H9 (cell line): Measurements from ENCODE around the gene CYB5A. TPM values are rescaled to one million over a fixed set of nuclear protein-coding genes. Genes with fewer than 3 reads are reported as not detected.

Source experiments
- DNase-seq: peaks from one replicate; pipeline ENCODE4 v3.0.0-alpha.2; 2017
- H2AFZ ChIP-seq: one replicate; pipeline ENCODE4 v1.6.1; 2013; ENCODE audit warnings: mild to moderate bottlenecking, low read length, control low read depth, moderate library complexity
- H2AK5ac ChIP-seq: 2 replicates; pipeline ENCODE4 v1.6.1; 2013; ENCODE audit warnings: low read length, control low read depth, mixed read lengths; ENCODE audit not compliant: insufficient read length
- H2BK120ac ChIP-seq: one replicate; pipeline ENCODE4 v1.6.1; 2013; ENCODE audit warnings: low read depth, mild to moderate bottlenecking, low read length, control low read depth, inconsistent platforms; ENCODE audit not compliant: poor library complexity, severe bottlenecking
- H2BK12ac ChIP-seq: 2 replicates; pipeline ENCODE4 v1.6.1; 2013; ENCODE audit warnings: low read length, control low read depth, mixed read lengths, low read depth; ENCODE audit not compliant: insufficient read length
- H2BK15ac ChIP-seq: 2 replicates; pipeline ENCODE4 v1.6.1; 2013; ENCODE audit warnings: low read depth, low read length, control low read depth
- H2BK20ac ChIP-seq: one replicate; pipeline ENCODE4 v1.6.1; 2013; ENCODE audit warnings: low read depth, mild to moderate bottlenecking, low read length, control low read depth, inconsistent platforms; ENCODE audit not compliant: poor library complexity, severe bottlenecking
- H2BK5ac ChIP-seq: 2 replicates; pipeline ENCODE4 v1.6.1; 2013; ENCODE audit warnings: low read length, control low read depth, mixed read lengths; ENCODE audit not compliant: insufficient read length
- H3K14ac ChIP-seq: 2 replicates; pipeline ENCODE4 v1.6.1; 2013; ENCODE audit warnings: low read length, control low read depth; ENCODE audit not compliant: insufficient read depth
- H3K18ac ChIP-seq: 2 replicates; pipeline ENCODE4 v1.6.1; 2013; ENCODE audit warnings: low read depth, mild to moderate bottlenecking, mixed read lengths, low read length, control low read depth; ENCODE audit not compliant: insufficient read length
- H3K23ac ChIP-seq: 2 replicates; pipeline ENCODE4 v1.6.1; 2013; ENCODE audit warnings: low read length, control low read depth, mixed read lengths, low read depth; ENCODE audit not compliant: insufficient read length
- H3K23me2 ChIP-seq: 2 replicates; pipeline ENCODE4 v1.6.1; 2013; ENCODE audit warnings: low read depth, mild to moderate bottlenecking, mixed read lengths, low read length, control low read depth; ENCODE audit not compliant: insufficient read length, poor library complexity, severe bottlenecking
- H3K27ac ChIP-seq: 2 replicates; pipeline ENCODE4 v1.5.1; 2013; ENCODE audit warnings: low read length, control low read depth, mixed read lengths, low read depth; ENCODE audit not compliant: insufficient read length
- H3K27me3 ChIP-seq: 2 replicates; pipeline ENCODE4 v1.6.1; 2013; ENCODE audit warnings: low read length, control low read depth, inconsistent platforms; ENCODE audit not compliant: insufficient read depth
- H3K4ac ChIP-seq: 2 replicates; pipeline ENCODE4 v1.6.1; 2013; ENCODE audit warnings: low read depth, mild to moderate bottlenecking, control low read depth, inconsistent platforms, low read length, moderate library complexity
- H3K4me1 ChIP-seq: 2 replicates; pipeline ENCODE4 v1.6.1; 2013; ENCODE audit warnings: low read length, control low read depth, inconsistent platforms; ENCODE audit not compliant: insufficient read depth
- H3K4me2 ChIP-seq: 2 replicates; pipeline ENCODE4 v1.6.1; 2013; ENCODE audit warnings: low read length, control low read depth, mixed read lengths; ENCODE audit not compliant: insufficient read length, insufficient read depth
- H3K56ac ChIP-seq: 2 replicates; pipeline ENCODE4 v1.6.1; 2013; ENCODE audit warnings: low read depth, mild to moderate bottlenecking, mixed read lengths, low read length, control low read depth; ENCODE audit not compliant: insufficient read length
- H3K79me1 ChIP-seq: 2 replicates; pipeline ENCODE4 v1.6.1; 2013; ENCODE audit warnings: low read depth, mild to moderate bottlenecking, moderate library complexity, low read length, control low read depth, inconsistent platforms; ENCODE audit not compliant: insufficient read depth, poor library complexity, severe bottlenecking
- H3K79me2 ChIP-seq: 2 replicates; pipeline ENCODE4 v1.6.1; 2013; ENCODE audit warnings: low read length, control low read depth, inconsistent platforms; ENCODE audit not compliant: insufficient read depth
- H3K9ac ChIP-seq: 2 replicates; pipeline ENCODE4 v1.6.1; 2013; ENCODE audit warnings: low read length, control low read depth, mixed read lengths; ENCODE audit not compliant: insufficient read length; ENCODE audit errors: extremely low read depth
- H3K9me3 ChIP-seq: one replicate; pipeline ENCODE4 v1.6.1; 2013; ENCODE audit warnings: low read depth, low read length, inconsistent platforms; ENCODE audit not compliant: control insufficient read depth
- H3T11ph ChIP-seq: one replicate; pipeline ENCODE4 v1.6.1; 2013; ENCODE audit warnings: mild to moderate bottlenecking, low read length, control low read depth, inconsistent platforms
- H4K20me1 ChIP-seq: one replicate; pipeline ENCODE4 v1.6.1; 2013; ENCODE audit not compliant: control insufficient read depth, insufficient read length, insufficient read depth
- H4K5ac ChIP-seq: 2 replicates; pipeline ENCODE4 v1.6.1; 2013; ENCODE audit warnings: low read depth, mild to moderate bottlenecking, mixed read lengths, low read length, control low read depth; ENCODE audit not compliant: insufficient read length
- H4K8ac ChIP-seq: replicated peaks from 2 replicates; pipeline ENCODE4 v1.6.1; 2013; ENCODE audit warnings: low read length, control low read depth, mixed read lengths, low read depth; ENCODE audit not compliant: insufficient read length
- H4K91ac ChIP-seq: 2 replicates; pipeline ENCODE4 v1.6.1; 2013; ENCODE audit warnings: low read depth, mild to moderate bottlenecking, moderate library complexity, mixed read lengths, low read length, control low read depth; ENCODE audit not compliant: insufficient read length
- H3K27ac Mint-ChIP-seq, 3 experiments: 2 replicates in 2 of 3; 3 replicates in 1 of 3; pipeline ENCODE4 v1.8.0; 2020 to 2021; ENCODE audit warnings: mixed read lengths in 3 of 3, mild to moderate bottlenecking in 1 of 3, moderate library complexity in 1 of 3
- H3K27me3 Mint-ChIP-seq: 2 replicates; pipeline ENCODE4 v1.8.0; 2021; ENCODE audit warnings: low read depth, mild to moderate bottlenecking, moderate library complexity, mixed read lengths
- H3K36me3 Mint-ChIP-seq, 3 experiments: 2 replicates in 2 of 3; 3 replicates in 1 of 3; pipeline ENCODE4 v1.8.0; 2020 to 2021; ENCODE audit warnings: low read depth in 3 of 3, mixed read lengths in 3 of 3; ENCODE audit not compliant: insufficient read depth in 1 of 3
- H3K4me1 Mint-ChIP-seq, 2 experiments: 2 replicates each; pipeline ENCODE4 v1.8.0; 2020; ENCODE audit warnings: mixed read lengths in 2 of 2
- H3K4me3 Mint-ChIP-seq, 2 experiments: 2 replicates in 1 of 2; 3 replicates in 1 of 2; pipeline ENCODE4 v1.8.0; 2020 to 2021; ENCODE audit warnings: mild to moderate bottlenecking in 2 of 2, mixed read lengths in 2 of 2, moderate library complexity in 1 of 2
- H3K9me3 Mint-ChIP-seq, 2 experiments: 2 replicates in 1 of 2; 3 replicates in 1 of 2; pipeline ENCODE4 v1.8.0; 2020; ENCODE audit warnings: mild to moderate bottlenecking in 2 of 2, mixed read lengths in 2 of 2, moderate library complexity in 1 of 2
- CTCF ChIP-seq: fragments of 200-600 bp; sonication (generic); conservative IDR thresholded peaks from 3 replicates; pipeline ENCODE4 v1.8.0; 2021; ENCODE audit warnings: antibody characterized with exemption, mild to moderate bottlenecking
- total RNA-seq: library from RNA; stranded (reverse); gene quantifications from 2 replicates; pipeline ENCODE4 v1.2.1, GENCODE V29; 2021

The CYB5A gene
- total RNA-seq, 1 experiment from 2014 or later, result 93.2 TPM

GRCh38 chr18:74334242-74334893 is 42.6 kb upstream of the CYB5A start:
- Histone ChIP-seq H3K4me1 (no peaks in the 10 kb centered on the region), H3K4me2 (no peak overlapping the region), H3K27ac (no peak overlapping the region), H3K4ac (no peak overlapping the region), H3K23me2 (no peaks in the 10 kb centered on the region), H2AK5ac (no peak overlapping the region), H2AFZ (no peak overlapping the region), H2BK5ac (no peak overlapping the region), H3K23ac (no peak overlapping the region), H2BK120ac (no peak overlapping the region), H3T11ph (no peak overlapping the region), H4K5ac (no peak overlapping the region), H2BK20ac (no peak overlapping the region), H3K9ac (no peak overlapping the region), H3K27me3 (no peaks in the 10 kb centered on the region), H4K20me1 (no peaks in the 10 kb centered on the region), H3K79me1 (no peaks in the 10 kb centered on the region), H3K79me2 (no peaks in the 10 kb centered on the region), H4K91ac (no peak overlapping the region), H3K9me3 (no peaks in the 10 kb centered on the region), H3K18ac (no peak overlapping the region), H4K8ac (no peak overlapping the region), H2BK15ac (no peak overlapping the region), H3K56ac (no peak overlapping the region), H3K14ac (no peak overlapping the region), H2BK12ac (no peak overlapping the region)
- Mint-ChIP-seq H3K27me3 (no peaks in the 10 kb centered on the region), H3K4me1 (peaks cover 11 to 14% of the 10 kb centered on the region in 2 experiments), H3K4me3 (no peak overlapping the region), H3K36me3 (no peaks in the 10 kb centered on the region), H3K27ac (0 out of 7 replicates have a peak overlapping the region, but pooled peaks of 1 of the 3 experiments have one; percentile 7), H3K9me3 (peaks cover 0 to 2% of the 10 kb centered on the region in 2 experiments; a peak in 2 of 5 replicates)
- DNase-seq, result no peak
- no peak for TF ChIP-seq CTCF
